ENCODE results near the gene SNAI3. TPM values are rescaled to one million over a fixed set of nuclear protein-coding genes. Genes with fewer than 3 reads are reported as not detected.

The SNAI3 gene
- total and polyA plus RNA-seq, 9 of the 15 experiments (the other 6 are each of a cell fraction or from before 2014, with no cell fraction given), result 0.04 to 4.1 (median 0.80) TPM; not detected in 1

DNA sequence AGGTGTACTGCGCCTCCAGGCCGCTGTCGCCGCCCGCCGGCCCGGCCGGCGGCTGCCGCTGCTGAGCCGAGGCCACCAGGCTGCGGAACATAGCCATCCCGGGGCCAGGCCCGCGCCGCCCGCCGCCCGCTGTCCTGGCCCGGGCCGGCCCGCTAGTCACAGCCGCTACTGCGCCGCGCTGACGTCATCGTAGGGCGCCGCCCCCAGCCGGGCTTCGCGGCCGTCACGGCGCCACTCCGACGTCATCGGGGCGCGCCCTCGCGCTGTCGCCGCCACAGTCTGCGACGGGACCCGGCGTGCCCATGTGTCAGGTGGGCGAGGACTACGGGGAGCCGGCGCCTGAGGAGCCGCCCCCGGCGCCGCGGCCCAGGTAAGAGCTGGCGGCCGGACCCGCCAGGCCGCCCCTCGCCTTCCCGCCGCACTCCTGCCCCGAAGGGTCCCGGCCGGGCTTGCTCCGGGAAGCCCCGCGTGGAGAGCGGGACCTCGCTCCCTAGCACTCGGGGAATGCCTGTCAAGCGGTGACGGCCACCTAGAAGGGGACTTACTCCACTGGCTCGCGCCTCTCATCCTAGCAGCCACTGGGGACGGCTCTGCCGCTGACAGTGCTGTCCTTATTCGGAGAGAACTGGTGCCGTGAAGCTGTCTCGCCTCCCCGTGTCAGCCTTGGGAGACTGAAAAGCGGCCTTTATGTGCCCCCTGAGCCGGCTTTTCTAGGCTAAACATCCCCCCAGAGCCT lies 20.1 kb upstream of the SNAI3 start, which contains the start of the genes CTU2 and RNF166 (continued):
- peak; percentile 89 for TF ChIP-seq KHSRP (IDR thresholded peaks at IDR 0.05)
- peak; percentile 99 for TF ChIP-seq ATF7 (IDR thresholded peaks at IDR 0.05)
- peak; percentile 95 for TF ChIP-seq JUN (IDR thresholded peaks at IDR 0.05; ENCODE audit: borderline replicate concordance, low read depth, low read length)
- no peak for TF ChIP-seq JUN (CRISPR knock-in tag; IDR thresholded peaks at IDR 0.05; ENCODE audit: borderline replicate concordance)
- TF ChIP-seq, protein P1, sequence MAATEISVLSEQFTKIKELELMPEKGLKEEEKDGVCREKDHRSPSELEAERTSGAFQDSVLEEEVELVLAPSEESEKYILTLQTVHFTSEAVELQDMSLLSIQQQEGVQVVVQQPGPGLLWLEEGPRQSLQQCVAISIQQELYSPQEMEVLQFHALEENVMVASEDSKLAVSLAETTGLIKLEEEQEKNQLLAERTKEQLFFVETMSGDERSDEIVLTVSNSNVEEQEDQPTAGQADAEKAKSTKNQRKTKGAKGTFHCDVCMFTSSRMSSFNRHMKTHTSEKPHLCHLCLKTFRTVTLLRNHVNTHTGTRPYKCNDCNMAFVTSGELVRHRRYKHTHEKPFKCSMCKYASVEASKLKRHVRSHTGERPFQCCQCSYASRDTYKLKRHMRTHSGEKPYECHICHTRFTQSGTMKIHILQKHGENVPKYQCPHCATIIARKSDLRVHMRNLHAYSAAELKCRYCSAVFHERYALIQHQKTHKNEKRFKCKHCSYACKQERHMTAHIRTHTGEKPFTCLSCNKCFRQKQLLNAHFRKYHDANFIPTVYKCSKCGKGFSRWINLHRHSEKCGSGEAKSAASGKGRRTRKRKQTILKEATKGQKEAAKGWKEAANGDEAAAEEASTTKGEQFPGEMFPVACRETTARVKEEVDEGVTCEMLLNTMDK (IDR thresholded peaks at IDR 0.05; ENCODE audit: borderline replicate concordance, insufficient read depth, low read depth, low read length, poor library complexity, severe bottlenecking), result peak; percentile 37
- no peak for TF ChIP-seq HNRNPUL1 (IDR thresholded peaks at IDR 0.05; ENCODE audit: low read length)
- TF ChIP-seq PHF20 (IDR thresholded peaks at IDR 0.05; ENCODE audit: partially characterized antibody), result peak; percentile 95
- peak; percentile 96 for TF ChIP-seq GMEB1 (CRISPR knock-in tag; IDR thresholded peaks at IDR 0.05)
- peak; percentile 100 for TF ChIP-seq CXXC5 (CRISPR knock-in tag; IDR thresholded peaks at IDR 0.05)
- TF ChIP-seq NR2F6 (CRISPR knock-in tag; IDR thresholded peaks at IDR 0.05), result no peak
- TF ChIP-seq, protein P2, sequence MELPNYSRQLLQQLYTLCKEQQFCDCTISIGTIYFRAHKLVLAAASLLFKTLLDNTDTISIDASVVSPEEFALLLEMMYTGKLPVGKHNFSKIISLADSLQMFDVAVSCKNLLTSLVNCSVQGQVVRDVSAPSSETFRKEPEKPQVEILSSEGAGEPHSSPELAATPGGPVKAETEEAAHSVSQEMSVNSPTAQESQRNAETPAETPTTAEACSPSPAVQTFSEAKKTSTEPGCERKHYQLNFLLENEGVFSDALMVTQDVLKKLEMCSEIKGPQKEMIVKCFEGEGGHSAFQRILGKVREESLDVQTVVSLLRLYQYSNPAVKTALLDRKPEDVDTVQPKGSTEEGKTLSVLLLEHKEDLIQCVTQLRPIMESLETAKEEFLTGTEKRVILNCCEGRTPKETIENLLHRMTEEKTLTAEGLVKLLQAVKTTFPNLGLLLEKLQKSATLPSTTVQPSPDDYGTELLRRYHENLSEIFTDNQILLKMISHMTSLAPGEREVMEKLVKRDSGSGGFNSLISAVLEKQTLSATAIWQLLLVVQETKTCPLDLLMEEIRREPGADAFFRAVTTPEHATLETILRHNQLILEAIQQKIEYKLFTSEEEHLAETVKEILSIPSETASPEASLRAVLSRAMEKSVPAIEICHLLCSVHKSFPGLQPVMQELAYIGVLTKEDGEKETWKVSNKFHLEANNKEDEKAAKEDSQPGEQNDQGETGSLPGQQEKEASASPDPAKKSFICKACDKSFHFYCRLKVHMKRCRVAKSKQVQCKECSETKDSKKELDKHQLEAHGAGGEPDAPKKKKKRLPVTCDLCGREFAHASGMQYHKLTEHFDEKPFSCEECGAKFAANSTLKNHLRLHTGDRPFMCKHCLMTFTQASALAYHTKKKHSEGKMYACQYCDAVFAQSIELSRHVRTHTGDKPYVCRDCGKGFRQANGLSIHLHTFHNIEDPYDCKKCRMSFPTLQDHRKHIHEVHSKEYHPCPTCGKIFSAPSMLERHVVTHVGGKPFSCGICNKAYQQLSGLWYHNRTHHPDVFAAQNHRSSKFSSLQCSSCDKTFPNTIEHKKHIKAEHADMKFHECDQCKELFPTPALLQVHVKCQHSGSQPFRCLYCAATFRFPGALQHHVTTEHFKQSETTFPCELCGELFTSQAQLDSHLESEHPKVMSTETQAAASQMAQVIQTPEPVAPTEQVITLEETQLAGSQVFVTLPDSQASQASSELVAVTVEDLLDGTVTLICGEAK (IDR thresholded peaks at IDR 0.05), result no peak
- TF ChIP-seq, protein P2 (CRISPR knock-in tag; IDR thresholded peaks at IDR 0.05), result no peak
- peak; percentile 95 for TF ChIP-seq JUNB (CRISPR knock-in tag; conservative IDR thresholded peaks at IDR 0.05)

Data from K562 (cell line).